ENCODE data around the gene SGCG.

The SGCG gene

DNA sequence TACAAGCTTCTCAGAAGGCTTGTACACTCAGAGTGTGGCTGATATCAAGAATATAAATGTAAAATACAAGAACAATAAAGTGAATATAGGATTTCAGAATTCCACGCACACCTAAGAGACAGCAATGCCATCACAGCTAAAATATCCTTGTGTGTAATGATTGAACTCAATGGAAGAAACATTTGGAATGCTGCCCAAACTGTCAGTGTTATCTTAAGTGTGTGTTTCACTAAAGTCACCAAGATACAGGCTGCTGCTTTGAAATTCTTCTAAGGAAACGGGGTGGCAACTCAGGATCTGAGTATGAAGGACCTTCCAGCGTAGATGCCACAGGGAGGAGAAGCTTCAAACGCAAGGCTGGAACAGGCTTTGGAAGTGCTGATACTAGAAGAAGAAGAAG, 86.8 kb downstream of the SGCG start:
- H3K27me3 ChIP-seq (replicated peaks): no peaks in the 10 kb centered on the region
- in situ Hi-C loops (cut with HindIII; ENCODE audit: low pct_ligation_motif_present, low sequenced_read_pairs): no loop called here
- H3K27ac ChIP-seq: no peak overlapping the region
- H3K4me3 ChIP-seq (ENCODE audit: low read depth, low read length): no peak overlapping the region
- TF ChIP-seq, protein P1, sequence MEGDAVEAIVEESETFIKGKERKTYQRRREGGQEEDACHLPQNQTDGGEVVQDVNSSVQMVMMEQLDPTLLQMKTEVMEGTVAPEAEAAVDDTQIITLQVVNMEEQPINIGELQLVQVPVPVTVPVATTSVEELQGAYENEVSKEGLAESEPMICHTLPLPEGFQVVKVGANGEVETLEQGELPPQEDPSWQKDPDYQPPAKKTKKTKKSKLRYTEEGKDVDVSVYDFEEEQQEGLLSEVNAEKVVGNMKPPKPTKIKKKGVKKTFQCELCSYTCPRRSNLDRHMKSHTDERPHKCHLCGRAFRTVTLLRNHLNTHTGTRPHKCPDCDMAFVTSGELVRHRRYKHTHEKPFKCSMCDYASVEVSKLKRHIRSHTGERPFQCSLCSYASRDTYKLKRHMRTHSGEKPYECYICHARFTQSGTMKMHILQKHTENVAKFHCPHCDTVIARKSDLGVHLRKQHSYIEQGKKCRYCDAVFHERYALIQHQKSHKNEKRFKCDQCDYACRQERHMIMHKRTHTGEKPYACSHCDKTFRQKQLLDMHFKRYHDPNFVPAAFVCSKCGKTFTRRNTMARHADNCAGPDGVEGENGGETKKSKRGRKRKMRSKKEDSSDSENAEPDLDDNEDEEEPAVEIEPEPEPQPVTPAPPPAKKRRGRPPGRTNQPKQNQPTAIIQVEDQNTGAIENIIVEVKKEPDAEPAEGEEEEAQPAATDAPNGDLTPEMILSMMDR (IDR thresholded peaks at IDR 0.05; ENCODE audit: low read depth, low read length, missing control alignments): no peak
- H3K36me3 ChIP-seq (replicated peaks): no peaks in the 10 kb centered on the region
- no peak for DNase-seq

DNA sequence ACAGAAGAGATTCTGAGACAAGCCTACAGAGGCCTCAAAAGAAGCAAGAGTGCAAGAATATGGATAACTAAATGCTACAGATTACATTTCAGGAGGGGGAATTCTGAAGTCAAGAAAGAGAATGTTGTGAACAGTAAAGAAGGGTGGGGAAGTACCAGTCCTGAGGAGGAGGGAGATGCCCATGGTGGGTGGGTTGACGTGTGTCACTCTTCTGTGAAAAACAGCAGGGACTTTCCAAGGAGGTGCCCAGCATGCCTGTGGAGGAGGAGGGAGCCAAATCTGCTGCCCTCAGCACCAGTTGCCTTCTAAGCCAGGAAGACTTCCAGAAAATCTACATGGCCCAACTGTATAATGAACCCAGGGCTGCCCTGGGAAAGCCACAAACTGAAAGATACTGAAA, 87.7 kb downstream of the SGCG start:
- TF ChIP-seq, protein P1 (IDR thresholded peaks at IDR 0.05; ENCODE audit: low read depth, low read length, missing control alignments): no peak
- in situ Hi-C loops (cut with HindIII; ENCODE audit: low pct_ligation_motif_present, low sequenced_read_pairs): no loop called here
- DNase-seq: no peak
- Histone ChIP-seq H3K4me3 (ENCODE audit: low read depth, low read length) (no peak overlapping the region), H3K27me3 (replicated peaks) (no peaks in the 10 kb centered on the region), H3K36me3 (replicated peaks) (no peaks in the 10 kb centered on the region), H3K27ac (no peak overlapping the region)

DNA sequence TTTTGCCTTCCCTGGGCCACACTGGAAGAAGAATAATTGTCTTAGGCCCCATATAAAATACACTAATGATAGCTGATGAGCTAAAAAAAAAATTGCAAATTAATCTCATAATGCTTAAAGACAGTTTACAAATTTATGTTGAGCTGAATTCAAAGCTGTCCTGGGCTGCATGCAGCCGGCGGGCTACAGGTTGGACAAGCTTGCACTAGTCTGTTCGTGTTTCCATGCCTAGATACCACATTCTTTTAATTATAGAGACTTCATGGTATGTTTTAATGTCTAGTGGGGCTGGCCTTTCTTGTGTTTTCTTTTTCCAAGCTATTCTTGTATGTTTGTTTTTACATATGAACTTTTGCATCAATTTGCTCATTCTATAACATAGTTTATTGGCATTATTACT, 90.6 kb downstream of the SGCG start:
- H3K4me3 ChIP-seq (ENCODE audit: low read depth, low read length): no peak overlapping the region
- no peaks in the 10 kb centered on the region for H3K27me3 ChIP-seq (replicated peaks)
- TF ChIP-seq, protein P1 (IDR thresholded peaks at IDR 0.05; ENCODE audit: low read depth, low read length, missing control alignments): no peak
- no peak for DNase-seq
- in situ Hi-C loops (cut with HindIII; ENCODE audit: low pct_ligation_motif_present, low sequenced_read_pairs): no loop called here
- no peak overlapping the region for H3K27ac ChIP-seq
- H3K36me3 ChIP-seq (replicated peaks): no peaks in the 10 kb centered on the region

DNA sequence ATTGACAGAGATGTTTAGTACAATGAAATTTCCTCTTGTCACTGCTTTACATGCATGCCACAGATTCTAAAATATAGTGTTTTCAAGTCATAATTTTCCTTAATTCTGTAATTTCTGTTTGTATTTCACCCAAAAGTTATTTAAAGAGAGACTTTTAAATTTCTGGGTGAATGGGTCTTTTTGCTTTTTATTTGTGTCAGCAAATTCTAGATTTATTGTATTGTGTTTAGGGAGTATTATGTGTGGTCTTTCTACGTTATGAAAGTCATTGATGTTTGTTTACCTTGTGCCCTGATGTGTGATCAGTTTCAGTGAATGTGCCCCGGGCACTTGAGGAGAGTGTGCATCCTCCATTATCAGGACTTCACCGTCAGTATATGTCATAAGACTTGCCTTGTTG, 92.7 kb downstream of the SGCG start:
- no peak overlapping the region for H3K27ac ChIP-seq
- in situ Hi-C loops (cut with HindIII; ENCODE audit: low pct_ligation_motif_present, low sequenced_read_pairs): no loop called here
- TF ChIP-seq, protein P1 (IDR thresholded peaks at IDR 0.05; ENCODE audit: low read depth, low read length, missing control alignments): no peak
- DNase-seq: no peak
- H3K36me3 ChIP-seq (replicated peaks): no peaks in the 10 kb centered on the region
- no peak overlapping the region for H3K4me3 ChIP-seq (ENCODE audit: low read depth, low read length)
- H3K27me3 ChIP-seq (replicated peaks): no peaks in the 10 kb centered on the region

DNA sequence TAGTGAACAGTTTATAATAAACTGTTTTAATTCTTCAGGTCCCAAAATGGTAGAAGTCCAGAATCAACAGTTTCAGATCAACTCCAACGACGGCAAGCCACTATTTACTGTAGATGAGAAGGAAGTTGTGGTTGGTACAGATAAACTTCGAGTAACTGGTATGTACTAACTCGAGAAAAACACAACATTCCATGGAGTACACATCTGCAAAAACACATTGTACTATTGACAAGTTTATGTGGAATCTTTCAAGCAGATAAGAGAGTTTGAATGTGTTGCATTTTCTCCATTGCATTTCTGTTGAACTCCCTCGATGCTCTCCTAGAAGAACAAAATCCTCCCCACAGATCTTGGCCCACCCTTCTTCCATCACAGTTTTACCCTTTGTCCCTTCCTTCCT, 98.5 kb downstream of the SGCG start:
- Histone ChIP-seq H3K4me3 (ENCODE audit: low read depth, low read length) (no peak overlapping the region), H3K36me3 (replicated peaks) (no peaks in the 10 kb centered on the region), H3K27me3 (replicated peaks) (no peaks in the 10 kb centered on the region), H3K27ac (no peak overlapping the region)
- no peak for DNase-seq
- TF ChIP-seq, protein P1 (IDR thresholded peaks at IDR 0.05; ENCODE audit: low read depth, low read length, missing control alignments): no peak
- in situ Hi-C loops (cut with HindIII; ENCODE audit: low pct_ligation_motif_present, low sequenced_read_pairs): no loop called here

DNA sequence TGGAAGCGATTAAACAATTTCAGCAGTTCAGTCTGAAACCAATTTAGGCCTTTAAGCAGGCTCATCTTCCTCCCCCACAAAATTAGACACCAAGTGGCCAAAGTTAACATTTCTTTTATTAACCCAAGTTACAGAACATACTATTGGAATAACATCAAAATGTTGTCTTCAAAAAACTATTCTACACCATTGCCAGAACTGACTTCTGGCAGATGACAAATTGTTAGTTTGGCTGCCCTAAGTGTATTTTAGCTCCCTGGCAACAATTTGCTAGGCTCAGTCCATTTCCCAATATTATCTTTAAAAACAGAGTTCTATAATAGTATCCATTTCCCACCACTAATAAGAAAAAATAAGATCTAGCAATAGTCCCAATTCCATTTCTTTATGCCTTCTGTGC, 107.8 kb downstream of the SGCG start:
- Histone ChIP-seq H3K27ac (no peak overlapping the region), H3K36me3 (replicated peaks) (no peaks in the 10 kb centered on the region), H3K4me3 (ENCODE audit: low read depth, low read length) (no peak overlapping the region), H3K27me3 (replicated peaks) (no peaks in the 10 kb centered on the region)
- TF ChIP-seq, protein P1 (IDR thresholded peaks at IDR 0.05; ENCODE audit: low read depth, low read length, missing control alignments): no peak
- in situ Hi-C loops (cut with HindIII; ENCODE audit: low pct_ligation_motif_present, low sequenced_read_pairs): no loop called here
- no peak for DNase-seq

Data from brain microvascular endothelial cell (primary cell).